ENCODE measurements around the gene TDP1.
A peak's percentile ranks its signal among the peaks of the same experiment; 100 is the strongest.
"Not testable (repeated sequence)": the region's sequence is repeated elsewhere in the genome, so short reads cannot be mapped to it uniquely, and the experiment has no call there.

Gene TDP1

DNA sequence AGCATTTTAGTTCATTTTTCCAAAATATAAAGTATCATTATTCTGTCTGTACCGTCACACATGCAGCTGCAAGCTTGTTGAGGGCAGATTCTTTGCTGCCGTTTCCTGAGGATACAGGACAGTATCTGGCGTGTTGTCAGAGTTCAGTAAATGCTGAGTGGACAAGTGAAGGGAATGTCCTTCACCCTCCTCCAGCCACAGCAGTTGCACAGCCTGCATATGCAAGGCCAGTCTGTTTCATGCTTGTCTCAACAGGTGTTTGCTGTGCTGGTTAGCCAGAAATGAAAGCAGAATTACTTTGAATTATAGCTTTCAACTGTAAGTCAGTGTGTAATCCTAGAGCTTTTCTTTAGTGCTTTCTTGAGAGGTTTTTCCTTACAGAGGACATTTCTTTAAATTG, 36.5 kb downstream of the TDP1 start:
- no peak for DNase-seq

DNA sequence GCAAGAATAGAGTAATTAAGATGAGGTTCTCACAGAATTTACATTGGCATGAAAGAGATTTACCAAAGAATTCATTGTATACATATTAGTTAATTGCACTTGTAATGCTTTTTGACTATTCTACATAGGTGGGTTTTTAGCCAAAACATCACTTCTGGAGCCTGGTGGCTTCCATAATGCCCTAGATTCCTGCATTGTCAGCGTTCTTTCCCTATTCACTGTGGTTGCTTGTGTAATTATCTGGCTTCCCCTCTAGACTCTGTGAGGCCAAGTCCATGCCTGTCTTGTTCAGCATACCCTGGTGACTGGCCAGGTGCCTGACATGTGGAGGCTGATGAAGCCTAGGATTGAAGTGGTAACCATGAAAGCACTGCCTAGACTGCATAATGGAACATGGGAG, 41.2 kb downstream of the TDP1 start:
- DNase-seq: no peak

DNA sequence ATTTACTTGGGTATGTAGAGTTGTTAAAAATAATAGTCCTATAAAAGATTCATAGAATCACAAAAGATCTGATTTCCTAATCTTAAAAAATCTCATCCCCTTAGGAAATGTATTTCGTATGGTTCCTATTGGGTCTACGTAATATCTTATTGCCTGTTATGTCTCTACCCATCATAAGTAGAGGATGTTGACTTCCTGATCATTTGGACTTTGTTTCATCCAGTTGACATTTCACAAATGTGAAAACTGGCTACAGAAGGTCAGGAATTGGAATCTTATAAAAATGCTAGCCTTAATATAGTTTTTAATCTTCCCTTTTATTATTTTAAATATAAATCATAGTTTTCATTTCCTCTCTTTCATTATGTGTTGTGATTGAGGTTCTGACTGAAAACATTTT, 45.2 kb downstream of the TDP1 start:
- no peak for DNase-seq

DNA sequence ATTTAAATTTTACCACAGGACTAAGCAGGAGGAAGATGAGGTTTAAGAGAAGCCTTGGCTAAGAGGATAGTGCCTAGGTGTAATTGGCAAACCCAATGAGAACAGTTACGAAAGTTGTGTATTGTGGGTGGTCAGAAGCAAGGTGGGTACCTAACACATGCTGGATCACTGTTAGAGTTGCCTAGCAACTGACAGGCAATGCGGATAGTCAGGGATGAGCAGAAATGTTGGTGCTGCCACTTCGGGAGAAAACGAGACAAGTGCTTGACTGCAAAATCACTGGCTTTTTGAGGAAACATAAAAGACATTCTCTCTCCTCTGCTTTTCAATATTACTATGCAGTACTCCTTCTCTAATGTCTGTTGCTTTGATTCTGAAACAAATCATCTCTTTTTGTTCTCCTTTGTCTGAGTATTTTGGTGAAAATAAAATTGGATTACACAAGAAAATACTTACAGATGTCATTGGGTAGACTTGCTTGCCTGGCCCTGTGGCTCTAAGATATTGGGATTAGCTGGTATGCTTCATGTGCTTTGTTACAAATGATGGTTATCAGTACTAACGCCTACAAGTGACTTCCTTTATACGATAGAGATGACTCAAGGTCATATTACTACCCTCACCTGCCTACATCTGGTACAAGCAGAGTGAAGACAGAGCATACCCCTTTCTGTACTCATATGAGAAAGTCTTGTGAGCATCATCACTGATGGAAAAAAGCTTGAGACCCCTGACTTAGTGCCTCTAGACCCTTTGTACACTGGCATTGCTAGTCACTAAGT, 48.0 kb downstream of the TDP1 start:
- DNase-seq: no peak

DNA sequence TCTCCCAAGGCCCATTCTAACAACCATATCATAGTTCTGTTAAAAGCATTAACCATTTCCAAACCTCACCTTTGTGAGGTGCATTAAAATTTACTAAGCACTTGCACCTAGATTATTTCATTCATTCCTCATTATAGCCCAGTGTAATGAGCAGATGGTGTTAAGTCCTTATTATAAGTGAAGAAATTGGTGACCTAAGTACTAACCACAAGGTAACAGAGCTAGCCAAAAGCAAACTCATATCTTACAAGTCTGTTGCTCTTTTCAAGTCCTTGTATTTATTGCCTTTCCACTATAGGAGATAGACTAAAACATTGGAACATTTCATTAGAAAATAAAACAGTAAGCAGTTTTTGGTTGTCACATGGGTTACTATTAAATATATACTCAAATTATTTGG, 49.7 kb downstream of the TDP1 start:
- DNase-seq: no peak

DNA sequence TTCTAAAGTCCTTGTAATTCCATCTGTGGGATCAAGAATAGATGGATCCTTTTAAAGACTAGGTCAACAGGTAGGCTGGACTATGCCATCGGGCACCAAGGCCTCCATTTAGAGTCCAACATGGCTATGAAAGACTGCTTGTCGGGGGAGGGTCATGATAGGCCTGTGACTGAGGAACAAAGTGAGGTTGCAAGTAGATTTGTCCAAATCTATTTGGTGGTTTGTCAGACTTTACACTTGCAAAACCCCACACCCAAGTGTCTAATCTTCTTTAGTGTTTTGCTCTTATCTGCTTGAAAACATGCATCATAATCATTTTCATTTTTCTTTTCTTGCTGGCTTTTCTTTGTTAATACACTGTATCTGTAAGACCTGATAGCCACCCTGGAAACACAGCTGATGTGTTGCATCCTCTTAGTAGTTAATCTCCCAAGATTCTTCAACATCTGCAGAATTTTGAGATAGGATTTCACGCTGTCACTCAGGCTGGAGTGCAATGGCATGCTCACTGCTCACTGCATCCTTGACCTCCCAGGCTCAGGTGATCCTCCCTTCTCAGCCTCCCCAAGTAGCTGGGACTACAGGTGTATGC, 50.3 kb downstream of the TDP1 start:
- DNase-seq: no peak

DNA sequence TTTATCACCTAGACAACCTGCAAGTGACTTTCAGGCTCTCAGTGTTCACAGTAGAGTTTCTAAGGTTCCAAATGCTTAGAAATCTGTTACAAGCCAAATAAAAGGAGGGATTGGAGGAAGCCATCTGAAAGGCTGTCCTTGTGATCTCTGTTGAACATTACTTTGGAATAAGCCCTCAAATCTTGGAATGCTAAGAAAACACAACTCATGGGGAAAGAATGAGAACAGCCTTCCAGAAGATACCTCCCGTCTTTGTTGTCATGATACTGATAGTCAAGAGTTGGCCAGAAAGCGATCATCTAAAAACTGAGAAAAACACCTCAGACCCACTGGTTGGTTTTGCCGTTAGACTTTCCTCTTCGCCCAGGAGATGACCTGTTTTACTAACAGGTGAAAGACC, 61.6 kb downstream of the TDP1 start:
- no peak for DNase-seq

DNA sequence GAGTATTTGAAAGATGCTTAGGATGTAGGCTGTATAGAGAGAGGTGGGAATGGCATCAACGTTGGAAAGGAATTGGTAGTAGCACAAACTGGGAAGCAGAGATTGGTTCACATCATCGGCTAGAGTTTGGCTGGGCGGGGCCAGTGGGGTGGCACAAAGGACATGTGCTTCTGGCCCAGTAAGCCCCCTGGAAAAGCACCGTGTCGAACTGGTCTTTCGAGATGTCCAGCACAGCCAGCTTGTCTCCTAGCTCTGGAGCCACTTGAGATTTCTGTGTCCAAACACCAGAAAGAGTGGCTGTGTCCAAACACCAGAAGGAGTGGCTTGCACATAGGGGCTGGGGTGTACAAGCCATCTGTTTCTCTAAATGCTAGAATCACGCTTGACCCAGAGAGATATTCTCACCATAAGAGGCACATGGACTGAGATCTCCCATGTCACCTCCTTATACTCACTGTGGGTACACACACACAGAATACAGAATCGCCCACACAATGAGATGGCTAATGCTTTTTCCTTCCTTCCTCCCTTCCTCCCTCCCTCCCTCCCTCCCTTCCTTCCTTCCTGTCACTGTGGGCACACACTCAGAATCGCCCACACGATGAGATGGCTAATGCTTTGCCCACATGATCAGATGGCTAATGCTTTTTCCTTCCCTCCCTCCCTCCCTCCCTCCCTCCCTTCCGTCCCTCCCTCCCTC, 64.2 kb downstream of the TDP1 start:
- DNase-seq: no peak

DNA sequence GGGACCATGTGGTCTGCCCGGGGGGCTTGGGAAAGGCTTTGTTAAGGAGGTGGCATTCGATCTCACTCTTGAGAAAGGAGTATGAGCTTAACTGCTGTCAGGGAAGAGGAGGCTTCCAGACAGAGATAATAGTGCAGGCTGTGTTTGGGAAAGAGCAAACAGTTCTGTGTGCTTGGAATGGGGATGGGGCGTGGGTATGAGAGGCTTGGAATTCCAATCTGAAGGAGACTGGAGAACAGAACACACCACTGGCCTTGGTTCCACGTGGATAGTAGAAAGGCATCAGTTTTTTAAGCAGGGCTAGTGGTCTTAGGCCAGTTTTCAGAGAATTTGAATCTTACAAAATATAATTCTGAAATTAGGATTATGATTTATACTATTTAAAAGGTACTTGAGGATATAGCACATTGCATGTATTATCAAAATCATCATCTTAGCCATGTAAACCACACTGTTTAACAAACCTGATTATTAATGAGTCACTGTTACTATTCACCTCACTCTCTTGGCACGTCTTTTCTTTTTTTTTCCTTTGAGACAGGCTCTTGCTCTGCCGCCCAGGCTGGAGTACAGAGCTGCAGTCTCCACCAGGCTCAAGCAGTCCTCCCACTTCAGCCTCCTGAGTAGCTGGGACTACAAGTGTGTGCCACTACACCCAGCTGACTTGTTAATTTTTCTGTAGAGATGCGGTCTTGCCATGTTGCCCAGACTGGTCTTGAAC, 67.6 kb downstream of the TDP1 start:
- DNase-seq: no peak

DNA sequence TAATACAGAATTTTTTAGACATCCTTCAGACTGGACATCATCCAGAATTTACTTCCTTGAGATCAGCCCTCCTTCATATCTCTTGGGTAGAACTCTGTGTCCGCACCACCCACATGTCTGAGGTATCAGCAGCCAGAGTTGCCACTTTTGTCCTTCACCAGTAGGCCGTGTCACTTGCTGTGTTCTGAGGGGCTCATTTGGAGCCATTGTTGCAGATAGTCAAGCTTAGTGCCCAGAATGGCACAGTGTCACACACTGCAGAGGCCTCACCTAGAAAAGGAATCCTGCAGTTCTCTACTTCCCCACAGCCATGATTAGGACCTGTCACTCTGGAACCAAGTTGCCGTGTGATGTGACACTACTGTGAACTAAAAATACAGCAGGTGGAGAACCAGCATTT, 69.2 kb downstream of the TDP1 start:
- DNase-seq: no peak

DNA sequence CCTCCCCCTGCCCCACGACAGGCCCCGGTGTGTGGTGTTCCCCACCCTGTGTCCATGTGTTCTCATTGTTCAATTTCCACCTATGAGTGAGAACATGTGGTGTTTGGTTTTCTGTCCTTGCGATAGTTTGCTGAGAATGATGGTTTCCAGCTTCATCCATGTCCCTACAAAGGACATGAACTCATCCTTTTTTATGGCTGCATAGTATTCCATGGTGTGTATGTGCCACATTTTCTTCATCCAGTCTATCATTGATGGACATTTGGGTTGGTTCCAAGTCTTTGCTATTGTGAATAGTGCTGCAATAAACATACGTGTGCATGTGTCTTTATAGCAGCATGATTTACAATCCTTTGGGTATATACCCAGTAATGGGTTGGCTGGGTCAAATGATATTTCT, 70.9 kb downstream of the TDP1 start:
- not testable (repeated sequence) for DNase-seq

DNA sequence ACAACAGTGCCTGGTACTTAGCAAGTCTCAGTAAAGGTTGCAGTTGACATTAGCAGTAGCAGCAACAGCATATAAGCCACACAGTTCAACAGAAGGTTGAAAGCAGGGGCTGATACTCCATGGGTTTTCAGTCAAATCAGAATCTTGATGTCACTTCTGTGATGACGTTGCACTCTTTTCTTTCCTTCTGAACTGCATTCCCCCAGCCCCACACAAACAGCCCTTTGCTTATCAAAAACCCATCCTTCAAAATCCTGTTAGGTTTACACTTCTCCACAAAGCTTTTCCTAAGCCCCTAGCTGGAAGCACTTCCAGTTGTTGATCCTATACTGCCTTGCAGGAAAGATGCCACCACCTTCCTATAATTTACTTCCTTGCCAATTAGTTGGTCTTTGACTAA, 72.1 kb downstream of the TDP1 start:
- no peak for DNase-seq

DNA sequence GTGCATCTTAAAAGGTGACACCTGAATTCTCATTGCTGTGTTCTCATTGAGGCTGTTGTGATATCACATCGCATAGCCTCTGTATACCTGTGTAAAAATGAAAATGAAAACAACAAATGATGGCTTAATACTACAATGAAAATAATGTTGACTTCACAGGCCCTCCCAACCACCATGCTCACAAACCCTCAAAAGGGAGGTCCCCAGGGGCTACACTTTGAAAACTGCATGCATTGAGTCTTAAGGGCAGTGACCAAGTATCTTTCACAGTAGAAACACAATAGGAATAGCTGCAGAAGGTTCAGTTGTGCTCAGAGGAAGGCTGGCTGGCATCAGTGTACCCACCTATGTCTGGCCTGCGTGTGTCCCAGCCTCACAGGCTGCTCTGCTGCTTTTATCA, 78.4 kb downstream of the TDP1 start:
- no peak for DNase-seq

DNA sequence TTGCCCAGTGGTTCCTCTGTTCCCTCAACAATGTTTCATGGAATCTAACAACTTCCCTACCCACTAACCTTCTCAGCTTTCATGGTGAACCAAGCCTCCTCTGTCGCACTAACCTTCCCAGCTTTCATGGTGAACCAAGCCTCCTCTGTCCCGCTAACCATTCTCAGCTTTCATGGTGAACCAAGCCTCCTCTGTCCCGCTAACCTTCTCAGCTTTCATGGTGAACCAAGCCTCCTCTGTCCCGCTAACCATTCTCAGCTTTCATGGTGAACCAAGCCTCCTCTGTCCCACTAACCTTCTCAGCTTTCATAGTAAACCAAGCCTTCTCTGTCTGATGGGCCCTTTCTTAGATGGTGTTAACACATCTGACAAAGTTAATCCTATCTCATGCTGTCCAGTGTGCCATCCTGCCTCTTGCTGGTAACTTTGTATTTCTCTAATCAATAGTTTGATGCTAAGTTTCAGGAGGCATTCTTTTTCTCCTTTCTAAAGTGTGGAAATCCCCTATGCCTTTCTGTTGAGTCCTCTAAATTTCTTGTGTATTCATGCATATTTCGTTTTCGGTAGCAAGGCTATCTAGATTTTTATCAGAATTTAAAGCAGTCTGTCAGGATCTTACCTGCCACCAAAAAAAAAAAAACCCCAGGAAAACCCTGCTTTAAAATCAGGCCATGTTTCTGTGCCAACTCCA, 79.3 kb downstream of the TDP1 start:
- DNase-seq: no peak

DNA sequence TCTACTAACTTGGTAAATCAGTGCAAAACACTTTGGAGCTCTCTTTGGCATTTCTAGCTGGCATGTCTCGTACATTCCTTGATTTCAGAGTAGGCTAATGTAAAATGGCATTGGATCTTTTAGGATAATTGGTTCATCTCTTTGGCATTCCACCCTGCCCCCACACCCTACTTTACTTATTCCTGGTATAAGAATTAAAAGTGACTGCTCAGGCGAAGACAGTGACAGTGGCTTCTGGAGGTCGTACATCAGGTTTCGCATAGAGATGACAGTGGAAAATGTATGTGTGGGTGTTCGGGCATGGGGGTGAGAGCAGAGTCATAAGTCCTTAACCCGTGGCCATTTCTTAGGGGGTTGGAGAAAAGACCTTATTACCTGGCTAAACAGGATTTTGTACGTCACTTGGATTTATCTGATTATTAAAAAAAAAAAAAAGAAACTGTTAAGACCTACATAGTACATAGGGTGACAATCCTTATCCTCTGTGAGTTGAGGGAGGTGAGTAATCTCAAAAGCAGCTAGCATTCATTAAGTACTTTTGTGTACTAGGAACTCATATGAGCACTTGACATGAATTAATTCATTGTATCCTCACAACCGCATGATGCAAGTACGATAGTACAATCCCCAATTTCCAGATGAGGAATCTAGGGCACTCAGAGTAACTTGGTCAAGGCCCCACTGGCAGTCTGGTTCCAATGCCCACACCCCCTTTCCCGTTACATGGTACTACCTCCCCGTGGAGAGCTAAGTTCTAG, 83.7 kb downstream of the TDP1 start:
- DNase-seq: no peak

DNA sequence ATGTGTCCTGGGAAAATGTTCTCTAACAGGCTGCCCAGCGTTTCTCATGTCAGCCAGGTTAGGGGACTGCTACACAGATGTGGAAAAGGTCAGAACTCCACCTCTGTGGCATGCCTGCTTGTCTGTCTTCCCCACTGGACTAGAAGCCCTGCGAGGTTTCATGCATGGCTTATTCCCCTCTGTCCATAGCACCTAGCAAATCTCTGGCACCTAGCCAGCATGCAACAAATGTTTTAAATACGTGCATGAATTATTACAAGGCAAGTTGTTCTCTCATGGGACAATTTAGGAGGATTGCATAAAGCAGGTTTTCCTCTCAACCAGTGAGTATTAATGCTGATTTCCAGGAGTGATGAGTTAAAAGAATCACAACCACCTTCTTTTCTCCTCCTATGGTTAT, 84.7 kb downstream of the TDP1 start:
- no peak for DNase-seq

DNA sequence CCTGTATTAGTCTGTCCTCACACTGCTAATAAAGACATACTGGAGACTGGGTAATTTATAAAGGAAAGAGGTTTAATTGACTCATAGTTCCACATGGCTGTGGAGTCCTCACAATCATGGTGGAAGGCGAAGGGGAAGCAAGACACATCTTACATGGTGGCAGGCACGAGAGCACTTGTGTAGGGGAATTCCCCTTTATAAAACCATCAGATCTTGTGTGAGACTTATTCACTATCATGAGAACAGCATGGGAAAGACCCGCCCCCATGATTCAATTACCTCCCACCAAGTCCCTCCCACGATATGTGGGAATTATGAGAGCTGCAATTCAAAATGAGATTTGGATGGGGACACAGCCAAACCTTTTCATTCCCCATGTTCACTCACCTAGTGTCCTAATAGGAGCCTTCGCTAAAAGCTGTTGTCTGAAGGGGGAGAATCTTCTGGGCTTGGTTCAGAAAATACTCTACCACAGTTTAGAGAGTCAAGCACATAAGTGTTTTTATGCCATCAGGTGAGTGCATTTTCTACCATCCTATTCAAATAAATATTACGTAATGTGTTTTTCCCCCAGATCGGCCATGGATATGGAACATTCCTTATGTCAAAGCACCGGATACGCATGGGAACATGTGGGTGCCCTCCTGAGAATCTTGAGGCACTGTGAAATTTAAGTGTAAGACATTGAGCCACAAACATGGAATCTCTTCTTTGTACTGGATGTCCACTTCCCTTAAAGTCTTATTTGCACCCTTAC, 86.9 kb downstream of the TDP1 start:
- no peak for DNase-seq

DNA sequence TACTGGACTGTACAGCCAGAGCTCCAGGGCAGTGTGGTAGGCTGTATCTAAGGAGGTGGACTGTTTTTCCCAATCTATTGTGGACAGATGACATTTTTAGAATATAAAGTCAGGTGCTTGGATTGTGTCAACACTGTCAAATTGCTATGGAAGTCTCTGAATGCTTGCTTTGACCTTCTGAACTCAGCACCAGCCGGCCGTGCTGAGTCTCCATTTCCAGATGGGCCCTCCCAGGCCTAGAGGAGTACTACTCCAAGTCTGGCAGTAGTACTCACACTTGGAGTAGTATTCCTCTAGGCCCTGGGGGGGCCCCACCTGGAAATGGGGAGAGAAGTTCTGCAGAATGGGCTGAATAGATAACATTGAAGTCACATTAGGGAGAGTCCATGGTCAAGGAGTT, 89.9 kb downstream of the TDP1 start:
- DNase-seq: no peak

DNA sequence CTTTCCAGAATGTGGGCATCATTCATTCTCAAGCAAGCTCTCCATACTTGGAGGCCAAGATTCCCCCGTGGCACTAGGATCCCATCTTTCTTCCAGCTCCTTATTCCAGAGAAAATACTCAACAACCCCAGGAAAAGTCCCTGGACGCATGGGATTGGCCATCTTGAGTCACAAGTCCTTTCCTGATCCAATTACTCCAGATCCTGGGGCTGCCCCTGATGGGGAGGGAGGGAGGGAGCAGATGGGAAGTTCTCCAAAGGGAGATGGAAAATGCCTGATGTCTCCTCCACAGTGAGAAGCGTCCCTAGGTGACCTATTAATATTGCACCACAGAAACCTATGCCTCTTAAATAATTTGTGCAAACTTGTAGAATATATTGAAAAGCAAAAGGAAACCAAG, 93.7 kb downstream of the TDP1 start:
- peak in 1 of 2 experiments; percentile 30 for DNase-seq

DNA sequence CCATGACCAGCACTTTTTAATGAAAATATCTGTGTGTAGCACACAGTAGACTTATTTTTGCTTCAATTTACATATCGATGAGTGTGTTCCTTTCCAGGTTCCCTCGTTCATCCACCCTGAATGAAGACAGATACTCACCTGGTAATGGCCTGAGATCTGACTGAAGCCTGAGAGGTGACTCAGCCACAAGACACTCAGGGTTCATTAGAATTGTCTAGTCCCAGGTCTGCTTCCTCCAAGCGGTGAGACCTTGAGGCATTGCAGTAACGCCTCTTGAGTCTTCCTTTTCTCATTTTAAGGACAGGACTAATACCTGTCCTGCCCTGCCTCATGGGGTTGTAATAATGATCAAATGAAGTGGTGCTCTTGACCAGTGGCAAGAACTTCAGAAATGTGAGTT, 94.5 kb downstream of the TDP1 start:
- no peak for DNase-seq

DNA sequence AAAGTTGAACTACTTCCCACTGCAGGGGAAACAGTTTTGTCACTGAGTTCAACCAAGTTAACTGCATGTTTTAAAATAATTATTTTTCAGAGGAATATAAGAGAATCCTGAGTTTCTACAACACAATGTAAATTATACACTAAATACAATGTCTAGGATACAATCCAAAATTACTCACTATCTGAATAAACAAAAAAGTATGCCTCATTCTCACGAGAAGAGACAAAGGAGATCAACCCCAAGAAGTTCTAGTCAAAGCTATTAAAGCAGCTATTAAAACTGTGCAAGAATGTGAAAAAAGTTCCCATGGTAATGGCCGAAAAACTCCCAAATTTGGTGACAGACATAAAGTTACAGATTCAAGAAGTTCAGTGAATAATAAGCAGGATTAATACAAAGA, 97.3 kb downstream of the TDP1 start:
- no peak for DNase-seq

DNA sequence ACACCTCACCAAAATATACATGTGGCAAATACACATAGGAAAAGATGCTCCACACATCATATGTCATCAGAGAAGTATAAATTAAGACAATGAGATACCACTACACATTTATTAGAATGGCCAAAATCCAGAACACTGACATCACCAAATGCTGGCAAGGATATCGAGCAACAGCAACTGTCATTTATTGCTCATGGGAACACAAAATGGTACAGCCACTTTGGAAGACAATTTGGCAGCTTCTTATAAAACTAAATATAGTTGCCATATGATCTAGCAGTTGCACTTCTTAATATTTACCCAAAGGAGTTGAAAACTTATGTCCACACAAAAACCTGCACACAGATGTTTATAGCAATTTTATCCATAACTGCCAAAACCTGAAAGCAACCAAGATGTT, 99.1 kb downstream of the TDP1 start:
- no peak for DNase-seq

All from NCI-H446 (cell line).